ENCODE measurements around the gene ERVH48-1. TPM values are rescaled to one million over a fixed set of nuclear protein-coding genes. Genes with fewer than 3 reads are reported as not detected.
"Not testable (repeated sequence)": the region's sequence is repeated elsewhere in the genome, so short reads cannot be mapped to it uniquely, and the experiment has no call there.

The ERVH48-1 gene
- total and polyA plus RNA-seq, 2 donors (not counting 1 experiment from before 2014, with no cell fraction given): 0.06 TPM; not detected in 1

DNA sequence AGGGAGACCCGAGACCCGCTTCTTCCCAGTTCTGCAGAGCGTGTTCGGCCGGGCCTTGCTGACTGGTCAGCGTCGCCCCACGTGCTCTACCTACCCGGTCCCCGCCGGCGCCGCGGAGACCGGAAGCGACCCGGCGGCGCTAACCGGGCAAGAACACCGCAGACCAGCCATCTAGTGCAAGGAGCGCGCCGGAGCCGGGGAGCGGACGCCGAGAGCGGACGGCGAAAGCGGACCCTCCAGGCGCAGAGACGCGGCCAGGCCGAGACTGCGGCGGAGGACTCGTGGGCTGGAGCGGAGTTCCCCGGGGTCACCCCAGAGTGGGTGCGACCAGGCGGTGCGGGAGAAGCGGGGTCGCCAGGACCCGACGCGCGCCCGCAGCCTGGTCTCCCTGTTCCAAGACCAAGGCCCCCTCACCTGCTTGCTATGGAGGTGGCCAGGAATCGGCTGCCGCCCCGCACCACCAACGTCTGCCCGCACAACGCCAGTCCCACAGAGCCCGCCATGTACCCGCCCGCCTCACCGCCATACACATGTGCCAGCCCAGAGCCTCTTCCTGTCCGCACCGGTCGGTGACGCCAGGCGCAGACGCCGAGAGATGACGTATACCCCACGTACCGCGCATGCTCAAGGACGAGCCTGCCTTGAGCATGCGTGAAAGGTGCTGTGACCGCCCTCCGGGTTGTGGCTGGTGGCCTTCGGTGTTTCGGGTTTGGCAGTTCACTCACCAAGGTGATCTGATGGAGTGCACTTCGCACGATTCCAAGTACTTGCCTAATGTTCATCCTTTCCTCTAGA is 46.2 kb downstream of the ERVH48-1 start, which contains the start of gene WDR4:
Gene WDR4 (minus strand): TSS at position 547 of the 795 bp plus-strand sequence. CDS start 44 bp downstream, at position 503.
- H3K79me2 ChIP-seq (ENCODE audit: control insufficient read depth, insufficient read depth, low read length): peaks cover 26% of the 10 kb centered on the region
- H3K4me2 ChIP-seq (ENCODE audit: extremely low read depth, insufficient read depth, low read length): peak within 1 kb of the TSS; percentile 97
- H3K27ac ChIP-seq (ENCODE audit: insufficient read depth, low read length): peak within 1 kb of the TSS; percentile 83
- no peaks in the 10 kb centered on the region for H3K4me1 ChIP-seq (ENCODE audit: control insufficient read depth, extremely low read depth, insufficient read depth, low read length)
- H3K4me3 ChIP-seq (replicated peaks in 1 of 4; ENCODE audit: control extremely low read depth in 1 of 4, insufficient read depth in 1 of 4, low read depth in 3 of 4, low read length in 4 of 4): peak within 1 kb of the TSS; percentile 61 to 96 (median 87)
- TF ChIP-seq CTCF (conservative IDR thresholded peaks at IDR 0.05 in 1 of 2, IDR thresholded peaks at IDR 0.05 in 1 of 2; ENCODE audit: low read depth in 1 of 2, low read length in 2 of 2) (no peak), EZH2 (IDR thresholded peaks at IDR 0.05; ENCODE audit: low read length, missing control alignments) (no peak)
- H3K9ac ChIP-seq (ENCODE audit: insufficient read depth, low read length): peak within 1 kb of the TSS; percentile 92
- no peaks in the 10 kb centered on the region for H3K27me3 ChIP-seq (ENCODE audit: control insufficient read depth, insufficient read depth, low read length)
- DNase-seq (ENCODE audit: low read depth in 2 of 2): peak; percentile 96 to 97
- no peaks in the 10 kb centered on the region for H3K36me3 ChIP-seq (ENCODE audit: control insufficient read depth, insufficient read depth, low read length)
- no peaks in the 10 kb centered on the region for H4K20me1 ChIP-seq (ENCODE audit: control insufficient read depth, extremely low read depth, insufficient read depth, low read length)
- H2AFZ ChIP-seq (ENCODE audit: low read length): peak within 1 kb of the TSS; percentile 72
- H3K9me3 ChIP-seq (ENCODE audit: control insufficient read depth, insufficient read depth, low read depth, low read length): no peaks in the 10 kb centered on the region

GRCh38 chr21:42878678-42878992 is 46.8 kb downstream of the ERVH48-1 start:
- no peak for DNase-seq (ENCODE audit: low read depth in 2 of 2)
- no peaks in the 10 kb centered on the region for H4K20me1 ChIP-seq (ENCODE audit: control insufficient read depth, extremely low read depth, insufficient read depth, low read length)
- no peaks in the 10 kb centered on the region for H3K4me1 ChIP-seq (ENCODE audit: control insufficient read depth, extremely low read depth, insufficient read depth, low read length)
- H3K9me3 ChIP-seq (ENCODE audit: control insufficient read depth, insufficient read depth, low read depth, low read length): no peaks in the 10 kb centered on the region
- H3K4me2 ChIP-seq (ENCODE audit: extremely low read depth, insufficient read depth, low read length): peak overlapping the region; percentile 97
- H3K4me3 ChIP-seq (replicated peaks in 1 of 4; ENCODE audit: control extremely low read depth in 1 of 4, insufficient read depth in 1 of 4, low read depth in 3 of 4, low read length in 4 of 4): peak overlapping the region; percentile 61 to 96 (median 87)
- peak overlapping the region; percentile 92 for H3K9ac ChIP-seq (ENCODE audit: insufficient read depth, low read length)
- TF ChIP-seq EZH2 (IDR thresholded peaks at IDR 0.05; ENCODE audit: low read length, missing control alignments): no peak
- no peak for TF ChIP-seq CTCF (conservative IDR thresholded peaks at IDR 0.05 in 1 of 2, IDR thresholded peaks at IDR 0.05 in 1 of 2; ENCODE audit: low read depth in 1 of 2, low read length in 2 of 2)
- peak overlapping the region; percentile 83 for H3K27ac ChIP-seq (ENCODE audit: insufficient read depth, low read length)
- peak overlapping the region; percentile 70 for H2AFZ ChIP-seq (ENCODE audit: low read length)
- H3K27me3 ChIP-seq (ENCODE audit: control insufficient read depth, insufficient read depth, low read length): no peaks in the 10 kb centered on the region
- no peaks in the 10 kb centered on the region for H3K36me3 ChIP-seq (ENCODE audit: control insufficient read depth, insufficient read depth, low read length)
- H3K79me2 ChIP-seq (ENCODE audit: control insufficient read depth, insufficient read depth, low read length): peaks cover 26% of the 10 kb centered on the region

DNA sequence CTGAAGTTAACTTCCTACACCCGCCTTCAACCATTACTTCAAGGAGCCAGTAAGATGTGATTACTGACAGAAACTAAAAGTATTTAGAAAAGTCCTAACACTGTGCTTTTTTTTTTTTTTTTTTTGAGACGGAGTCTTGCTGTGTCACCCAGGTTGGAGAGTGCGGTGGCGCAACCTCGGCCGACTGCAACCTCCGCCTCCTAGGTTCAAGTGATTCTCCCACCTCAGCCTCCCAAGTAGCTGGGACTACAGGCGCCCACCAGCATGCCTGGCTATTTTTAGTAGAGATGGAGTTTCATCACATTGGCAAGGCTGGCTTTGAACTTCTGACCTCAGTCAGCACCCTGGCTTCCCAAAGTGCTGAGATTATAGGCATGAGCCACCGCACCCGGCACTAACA is 49.6 kb downstream of the ERVH48-1 start:
- H3K79me2 ChIP-seq (ENCODE audit: control insufficient read depth, insufficient read depth, low read length): peaks cover 29% of the 10 kb centered on the region
- not testable (repeated sequence) for H3K4me2 ChIP-seq (ENCODE audit: extremely low read depth, insufficient read depth, low read length); H3K4me3 ChIP-seq (replicated peaks in 1 of 4; ENCODE audit: control extremely low read depth in 1 of 4, insufficient read depth in 1 of 4, low read depth in 3 of 4, low read length in 4 of 4); H3K27ac ChIP-seq (ENCODE audit: insufficient read depth, low read length); H3K27me3 ChIP-seq (ENCODE audit: control insufficient read depth, insufficient read depth, low read length); H4K20me1 ChIP-seq (ENCODE audit: control insufficient read depth, extremely low read depth, insufficient read depth, low read length); H3K36me3 ChIP-seq (ENCODE audit: control insufficient read depth, insufficient read depth, low read length); H3K9me3 ChIP-seq (ENCODE audit: control insufficient read depth, insufficient read depth, low read depth, low read length); H3K4me1 ChIP-seq (ENCODE audit: control insufficient read depth, extremely low read depth, insufficient read depth, low read length); H2AFZ ChIP-seq (ENCODE audit: low read length); H3K9ac ChIP-seq (ENCODE audit: insufficient read depth, low read length); DNase-seq (ENCODE audit: low read depth in 2 of 2)

Measured in fibroblast of lung (primary cell).